Activated CD4-positive, alpha-beta T cell treated with anti-CD3 and anti-CD28 coated beads, Interleukin-2, amount 50 U/mL, for 16 hours (primary cell): ENCODE measurements around the gene GLIS2.

Experiments
- DNase-seq: peaks from one replicate; pipeline ENCODE4 v3.0.0-alpha.2; 2020

Gene GLIS2

GRCh38 chr16:4372578-4373355 lies 56.9 kb downstream of the GLIS2 start:
- no peak for DNase-seq

- DNase-seq = no peak
These were observed 57.6 kb downstream of the GLIS2 start for GRCh38 chr16:4373356-4373908.

- DNase-seq = no peak
These were observed 58.3 kb downstream of the GLIS2 start for GRCh38 chr16:4373909-4374742.

- no peak for DNase-seq
These were observed 59.9 kb downstream of the GLIS2 start for GRCh38 chr16:4375717-4376116.

GRCh38 chr16:4376126-4376892 lies 60.4 kb downstream of the GLIS2 start:
- no peak for DNase-seq

- DNase-seq = no peak
These were observed 61.2 kb downstream of the GLIS2 start for GRCh38 chr16:4376893-4377572.

- no peak for DNase-seq
These were observed 61.8 kb downstream of the GLIS2 start for GRCh38 chr16:4377573-4378154.

- DNase-seq = no peak
These were observed 62.3 kb downstream of the GLIS2 start for GRCh38 chr16:4378161-4378666.

- no peak for DNase-seq
These were observed 63.3 kb downstream of the GLIS2 start for GRCh38 chr16:4378999-4379690.

- DNase-seq = no peak
These were observed 64.5 kb downstream of the GLIS2 start for GRCh38 chr16:4380119-4381063.

- no peak for DNase-seq
These were observed 65.4 kb downstream of the GLIS2 start for GRCh38 chr16:4381072-4381934.

GRCh38 chr16:4381935-4382794 lies 66.3 kb downstream of the GLIS2 start:
- no peak for DNase-seq

GRCh38 chr16:4382795-4383357 lies 67.0 kb downstream of the GLIS2 start:
- no peak for DNase-seq

DNA sequence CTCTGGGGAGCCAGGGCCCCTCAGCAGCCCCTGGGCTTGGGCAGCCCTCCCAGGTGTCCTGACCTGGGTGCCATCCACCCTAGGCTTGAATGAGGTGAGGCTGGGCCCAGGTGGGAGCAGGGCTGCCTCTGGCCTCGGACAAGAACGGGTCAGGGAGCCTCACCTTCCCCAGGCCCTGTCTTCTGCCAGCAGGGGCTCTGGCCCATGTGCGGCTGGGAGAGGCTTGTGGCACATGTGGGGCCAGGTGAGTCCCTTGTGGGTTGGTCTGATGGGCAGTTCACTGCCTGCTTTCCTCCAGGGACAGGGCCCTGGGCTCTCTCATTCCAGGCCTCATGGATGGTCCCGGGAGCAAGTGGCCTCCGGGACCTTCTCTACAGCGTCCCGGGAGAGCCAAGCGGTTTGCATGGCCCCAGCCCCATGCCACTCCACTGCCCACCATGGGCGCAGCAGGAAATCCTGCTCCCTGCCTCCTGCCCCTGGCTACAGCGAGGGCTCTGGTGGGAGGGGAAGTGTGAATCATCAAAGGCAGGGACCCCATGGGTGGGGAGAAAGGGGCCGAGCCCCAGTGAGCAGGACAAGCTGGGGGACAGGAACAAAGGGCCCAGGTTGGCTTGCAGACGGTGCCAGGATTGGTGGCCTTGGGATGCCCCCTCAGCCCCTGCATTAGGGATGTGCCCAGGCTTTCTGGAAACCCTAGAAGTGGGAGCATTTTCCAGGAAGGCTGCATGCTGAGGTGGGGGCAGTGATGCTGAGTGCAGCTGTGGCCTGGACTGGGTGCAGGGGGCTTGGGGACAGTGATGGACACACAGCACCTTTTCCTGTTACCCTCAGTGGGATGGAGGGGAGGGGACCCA lies 68.0 kb downstream of the GLIS2 start:
- no peak for DNase-seq

DNA sequence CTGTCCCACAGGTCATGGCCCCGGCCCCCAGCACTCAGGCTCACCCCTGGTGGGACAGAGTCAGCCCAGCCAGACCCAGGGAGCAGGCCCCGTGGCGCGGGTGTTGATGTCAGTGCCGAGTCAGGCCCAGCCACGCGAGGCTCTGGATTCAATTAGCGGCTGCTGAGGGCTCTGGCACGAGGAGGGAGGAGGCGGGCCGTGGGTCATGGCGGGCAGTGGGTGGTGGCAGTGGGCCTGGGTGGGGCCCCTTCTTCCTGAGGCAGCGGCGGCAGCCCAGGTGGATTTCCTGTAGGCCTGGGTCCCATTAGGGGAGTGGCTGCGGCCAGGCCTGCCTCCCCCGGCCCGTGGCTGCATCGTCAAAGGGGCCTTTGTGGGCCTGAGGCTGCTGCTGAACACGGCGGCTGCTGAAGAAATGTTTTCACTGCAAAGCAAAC lies 68.7 kb downstream of the GLIS2 start:
- no peak for DNase-seq

- no peak for DNase-seq
These were observed 69.4 kb downstream of the GLIS2 start for GRCh38 chr16:4385066-4385788.
